HepG2 (cell line): Measurements from ENCODE around the gene GPS2. TPM values are rescaled to one million over a fixed set of nuclear protein-coding genes. Genes with fewer than 3 reads are reported as not detected.

Experiments
- CHD4 ChIP-seq: fragments of 200-600 bp; sonication (generic); IDR thresholded peaks from 2 replicates; pipeline ENCODE4 v1.7.0; 2017; ENCODE audit warnings: mild to moderate bottlenecking, low read length, borderline replicate concordance
- HDAC2 ChIP-seq: sonication (generic); formaldehyde crosslinking; IDR thresholded peaks from 2 replicates; pipeline ENCODE4 v1.4.0; 2020; ENCODE audit warnings: missing genetic modification reagents
- ISL2 ChIP-seq: sonication (generic); formaldehyde crosslinking; IDR thresholded peaks from 2 replicates; pipeline ENCODE4 v1.5.0; 2020; ENCODE audit warnings: missing genetic modification reagents
- KLF13 ChIP-seq: sonication (generic); formaldehyde crosslinking; IDR thresholded peaks from 2 replicates; pipeline ENCODE4 v1.4.0; 2020; ENCODE audit warnings: mild to moderate bottlenecking, missing genetic modification reagents
- NONO ChIP-seq, 2 experiments: fragments of 450-650 bp in 1 of 2; sonication (generic) in 1 of 2; formaldehyde crosslinking in 1 of 2; IDR thresholded peaks in 1 of 2; conservative IDR thresholded peaks in 1 of 2; 2 replicates each; pipeline versions ENCODE4 v1.6.1 to v1.8.0; 2017 to 2022; ENCODE audit warnings: mild to moderate bottlenecking in 1 of 2, missing genetic modification reagents in 1 of 2, moderate library complexity in 1 of 2
- RNF2 ChIP-seq: fragments of 450-650 bp; conservative IDR thresholded peaks from 2 replicates; pipeline ENCODE4 v1.6.1; 2016; ENCODE audit warnings: low read depth
- SIX1 ChIP-seq: sonication (generic); formaldehyde crosslinking; IDR thresholded peaks from 2 replicates; pipeline ENCODE4 v1.4.0; 2020; ENCODE audit warnings: missing genetic modification reagents, borderline replicate concordance
- SMAD3 ChIP-seq: sonication (generic); formaldehyde crosslinking; IDR thresholded peaks from 2 replicates; pipeline ENCODE4 v1.4.0; 2020; ENCODE audit warnings: missing genetic modification reagents
- SP140L ChIP-seq: sonication (generic); formaldehyde crosslinking; IDR thresholded peaks from 2 replicates; pipeline ENCODE4 v1.4.0; 2020; ENCODE audit warnings: missing genetic modification reagents, borderline replicate concordance
- ZBTB7B ChIP-seq: sonication (generic); formaldehyde crosslinking; IDR thresholded peaks from 2 replicates; pipeline ENCODE4 v1.4.0; 2020; ENCODE audit warnings: missing genetic modification reagents
- ZFP36L1 ChIP-seq: sonication (generic); formaldehyde crosslinking; IDR thresholded peaks from 2 replicates; pipeline ENCODE4 v1.8.0; 2022; ENCODE audit warnings: mild to moderate bottlenecking, missing genetic modification reagents, moderate library complexity
- ZMYM3 ChIP-seq: sonication (generic); formaldehyde crosslinking; IDR thresholded peaks from 2 replicates; pipeline ENCODE4 v1.5.1; 2020; ENCODE audit warnings: mild to moderate bottlenecking, missing genetic modification reagents
- ZNF552 ChIP-seq: sonication (generic); formaldehyde crosslinking; IDR thresholded peaks from 2 replicates; pipeline ENCODE4 v1.9.0; 2022; ENCODE audit warnings: missing genetic modification reagents, mild to moderate bottlenecking, borderline replicate concordance
- ZNF670 ChIP-seq: sonication (generic); formaldehyde crosslinking; IDR thresholded peaks from 2 replicates; pipeline ENCODE4 v1.8.0; 2022; ENCODE audit warnings: mild to moderate bottlenecking, missing genetic modification reagents, borderline replicate concordance
- polyA plus RNA-seq, 8 experiments: library from polyadenylated mRNA; depleted of rRNA in 3 of 8; stranded (reverse) in 7 of 8; unstranded in 1 of 8; fragments of >200 nt; fragmentation: Illumina TruSeq in 4 of 8; extraction: Trizol in 4 of 8; gene quantifications; 2 replicates each; pipeline versions ENCODE4 v1.2.1 to v1.2.3, GENCODE V29; 2011 to 2016; ENCODE audit warnings: low read depth in 4 of 8, missing spikeins in 1 of 8, mixed read lengths in 1 of 8; ENCODE audit not compliant: insufficient read depth in 1 of 8
- total RNA-seq, 5 experiments: library from RNA; depleted of rRNA; stranded (reverse); fragments of >200 nt; fragmentation: Illumina TruSeq; extraction: Trizol; gene quantifications; 2 replicates each; pipeline ENCODE4 v1.2.3, GENCODE V29; 2016; ENCODE audit warnings: low read depth in 1 of 5
- TF ChIP-seq, protein P1 (sequence below): sonication (generic); formaldehyde crosslinking; IDR thresholded peaks from 2 replicates; pipeline ENCODE4 v1.4.0; 2020; ENCODE audit warnings: mild to moderate bottlenecking, missing genetic modification reagents
- TF ChIP-seq, protein P2 (sequence below): sonication (generic); formaldehyde crosslinking; IDR thresholded peaks from 2 replicates; pipeline ENCODE4 v1.4.0; 2020; ENCODE audit warnings: low read depth, missing genetic modification reagents

The GPS2 gene
- total and polyA plus RNA-seq, 2 of the 13 experiments (the other 11 are each of a cell fraction or from before 2014, with no cell fraction given), result 58.0 to 59.4 TPM

DNA sequence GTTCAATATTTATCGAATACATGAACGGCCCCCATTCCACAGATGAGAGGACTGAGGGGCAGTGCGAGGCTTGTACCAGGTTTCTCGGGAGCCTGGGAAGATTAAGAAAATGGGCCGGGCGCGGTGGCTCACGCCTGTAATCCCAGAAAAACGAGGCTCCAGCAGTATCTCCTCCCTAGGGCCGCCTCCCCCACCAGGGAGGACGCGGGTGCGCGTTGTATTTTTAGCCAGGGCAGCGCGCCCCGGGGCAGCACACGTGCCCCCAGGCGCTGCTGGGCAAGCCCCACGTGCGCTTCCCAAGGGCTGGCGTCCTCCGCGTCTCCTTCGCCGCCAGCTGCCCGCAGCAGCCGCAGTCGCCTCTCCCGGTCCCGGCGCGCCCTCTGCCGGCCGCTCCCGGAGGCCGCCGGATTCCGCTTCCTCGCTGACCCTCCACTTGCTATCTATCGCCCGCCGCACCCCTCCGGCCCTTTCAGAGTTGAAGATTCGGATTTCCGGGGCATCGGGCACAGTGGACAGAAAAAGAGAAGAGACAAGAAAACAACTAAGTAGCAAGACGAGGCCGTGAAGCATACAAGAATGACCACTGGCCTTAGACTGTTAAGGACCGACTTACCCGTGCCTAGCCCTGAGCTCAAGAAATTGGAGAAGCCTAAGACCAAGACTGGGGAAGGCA is 18.8 kb downstream of the GPS2 start (continued):
- TF ChIP-seq, protein P1, sequence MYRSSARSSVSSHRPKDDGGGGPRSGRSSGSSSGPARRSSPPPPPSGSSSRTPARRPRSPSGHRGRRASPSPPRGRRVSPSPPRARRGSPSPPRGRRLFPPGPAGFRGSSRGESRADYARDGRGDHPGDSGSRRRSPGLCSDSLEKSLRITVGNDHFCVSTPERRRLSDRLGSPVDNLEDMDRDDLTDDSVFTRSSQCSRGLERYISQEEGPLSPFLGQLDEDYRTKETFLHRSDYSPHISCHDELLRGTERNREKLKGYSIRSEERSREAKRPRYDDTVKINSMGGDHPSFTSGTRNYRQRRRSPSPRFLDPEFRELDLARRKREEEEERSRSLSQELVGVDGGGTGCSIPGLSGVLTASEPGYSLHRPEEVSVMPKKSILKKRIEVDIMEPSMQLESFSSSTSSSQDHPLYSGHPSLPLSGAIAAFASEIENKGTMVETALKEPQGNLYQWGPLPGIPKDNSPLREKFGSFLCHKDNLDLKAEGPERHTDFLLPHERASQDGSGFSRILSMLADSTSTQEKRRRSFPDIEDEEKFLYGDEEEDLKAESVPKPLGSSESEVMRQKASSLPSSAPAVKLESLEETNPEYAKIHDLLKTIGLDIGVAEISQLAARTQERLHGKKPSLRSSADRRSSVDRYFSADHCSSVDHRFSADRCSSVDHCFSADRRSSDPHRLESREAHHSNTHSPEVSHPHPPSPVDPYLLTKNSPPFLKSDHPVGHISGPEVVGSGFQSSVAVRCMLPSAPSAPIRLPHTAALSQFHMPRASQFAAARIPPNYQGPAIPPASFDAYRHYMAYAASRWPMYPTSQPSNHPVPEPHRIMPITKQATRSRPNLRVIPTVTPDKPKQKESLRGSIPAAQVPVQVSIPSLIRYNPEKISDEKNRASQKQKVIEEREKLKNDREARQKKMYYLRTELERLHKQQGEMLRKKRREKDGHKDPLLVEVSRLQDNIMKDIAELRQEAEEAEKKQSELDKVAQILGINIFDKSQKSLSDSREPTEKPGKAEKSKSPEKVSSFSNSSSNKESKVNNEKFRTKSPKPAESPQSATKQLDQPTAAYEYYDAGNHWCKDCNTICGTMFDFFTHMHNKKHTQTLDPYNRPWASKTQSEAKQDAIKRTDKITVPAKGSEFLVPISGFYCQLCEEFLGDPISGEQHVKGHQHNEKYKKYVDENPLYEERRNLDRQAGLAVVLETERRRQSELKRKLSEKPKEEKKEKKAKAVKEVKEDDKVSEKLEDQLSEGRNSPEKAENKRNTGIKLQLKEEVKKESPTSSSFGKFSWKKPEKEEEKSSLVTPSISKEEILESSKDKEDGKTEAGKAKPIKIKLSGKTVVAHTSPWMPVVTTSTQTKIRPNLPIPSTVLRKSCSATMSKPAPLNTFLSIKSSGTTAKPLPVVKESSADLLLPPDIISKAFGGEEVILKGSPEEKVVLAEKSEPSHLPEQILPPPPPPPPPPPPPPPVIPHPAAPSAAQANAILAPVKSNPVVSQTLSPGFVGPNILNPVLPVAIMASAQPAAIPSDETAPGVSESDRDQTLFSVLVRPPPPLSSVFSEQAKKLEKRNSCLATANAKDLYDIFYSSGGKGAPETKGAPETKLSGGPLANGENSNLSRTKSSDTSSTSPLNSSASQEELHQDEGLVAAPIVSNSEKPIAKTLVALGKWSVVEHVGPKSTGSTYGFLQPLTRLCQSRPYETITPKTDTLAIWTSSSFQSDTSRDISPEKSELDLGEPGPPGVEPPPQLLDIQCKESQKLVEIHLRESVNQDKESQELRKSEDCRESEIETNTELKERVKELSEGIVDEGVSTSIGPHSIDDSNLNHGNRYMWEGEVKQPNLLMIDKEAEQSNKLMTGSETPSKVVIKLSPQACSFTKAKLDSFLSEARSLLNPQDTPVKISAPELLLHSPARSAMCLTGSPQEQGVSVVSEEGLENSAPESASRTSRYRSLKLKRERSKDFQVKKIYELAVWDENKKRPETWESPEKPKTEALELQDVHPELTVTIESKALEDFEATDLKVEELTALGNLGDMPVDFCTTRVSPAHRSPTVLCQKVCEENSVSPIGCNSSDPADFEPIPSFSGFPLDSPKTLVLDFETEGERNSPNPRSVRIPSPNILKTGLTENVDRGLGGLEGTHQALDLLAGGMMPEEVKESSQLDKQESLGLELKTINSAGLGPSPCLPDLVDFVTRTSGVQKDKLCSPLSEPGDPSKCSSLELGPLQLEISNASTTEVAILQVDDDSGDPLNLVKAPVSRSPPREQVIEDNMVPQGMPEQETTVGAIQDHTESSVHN (CRISPR knock-in tag), result no peak
- TF ChIP-seq CHD4 (no peak), ZNF670 (no peak), SP140L (CRISPR knock-in tag) (no peak), ZFP36L1 (CRISPR knock-in tag) (no peak), SMAD3 (CRISPR knock-in tag) (peak; percentile 35; the same call in 1 of the 2 replicates), SIX1 (CRISPR knock-in tag) (no peak), KLF13 (CRISPR knock-in tag) (no peak), NONO (IDR thresholded peaks at IDR 0.05) (no peak), NONO (CRISPR knock-in tag; conservative IDR thresholded peaks at IDR 0.05) (peak; percentile 70), ZMYM3 (CRISPR knock-in tag) (no peak), ISL2 (CRISPR knock-in tag) (peak; percentile 41; the same call in 1 of the 2 replicates), HDAC2 (CRISPR knock-in tag) (peak; percentile 44; the same call in 1 of the 2 replicates), ZNF552 (CRISPR knock-in tag) (peak; percentile 78; the same call in 1 of the 2 replicates), RNF2 (peak; percentile 60; the same call in 1 of the 2 replicates), ZBTB7B (CRISPR knock-in tag) (0 out of 2 replicates have a peak, but pooled peaks have one; percentile 24)
- TF ChIP-seq, protein P2, sequence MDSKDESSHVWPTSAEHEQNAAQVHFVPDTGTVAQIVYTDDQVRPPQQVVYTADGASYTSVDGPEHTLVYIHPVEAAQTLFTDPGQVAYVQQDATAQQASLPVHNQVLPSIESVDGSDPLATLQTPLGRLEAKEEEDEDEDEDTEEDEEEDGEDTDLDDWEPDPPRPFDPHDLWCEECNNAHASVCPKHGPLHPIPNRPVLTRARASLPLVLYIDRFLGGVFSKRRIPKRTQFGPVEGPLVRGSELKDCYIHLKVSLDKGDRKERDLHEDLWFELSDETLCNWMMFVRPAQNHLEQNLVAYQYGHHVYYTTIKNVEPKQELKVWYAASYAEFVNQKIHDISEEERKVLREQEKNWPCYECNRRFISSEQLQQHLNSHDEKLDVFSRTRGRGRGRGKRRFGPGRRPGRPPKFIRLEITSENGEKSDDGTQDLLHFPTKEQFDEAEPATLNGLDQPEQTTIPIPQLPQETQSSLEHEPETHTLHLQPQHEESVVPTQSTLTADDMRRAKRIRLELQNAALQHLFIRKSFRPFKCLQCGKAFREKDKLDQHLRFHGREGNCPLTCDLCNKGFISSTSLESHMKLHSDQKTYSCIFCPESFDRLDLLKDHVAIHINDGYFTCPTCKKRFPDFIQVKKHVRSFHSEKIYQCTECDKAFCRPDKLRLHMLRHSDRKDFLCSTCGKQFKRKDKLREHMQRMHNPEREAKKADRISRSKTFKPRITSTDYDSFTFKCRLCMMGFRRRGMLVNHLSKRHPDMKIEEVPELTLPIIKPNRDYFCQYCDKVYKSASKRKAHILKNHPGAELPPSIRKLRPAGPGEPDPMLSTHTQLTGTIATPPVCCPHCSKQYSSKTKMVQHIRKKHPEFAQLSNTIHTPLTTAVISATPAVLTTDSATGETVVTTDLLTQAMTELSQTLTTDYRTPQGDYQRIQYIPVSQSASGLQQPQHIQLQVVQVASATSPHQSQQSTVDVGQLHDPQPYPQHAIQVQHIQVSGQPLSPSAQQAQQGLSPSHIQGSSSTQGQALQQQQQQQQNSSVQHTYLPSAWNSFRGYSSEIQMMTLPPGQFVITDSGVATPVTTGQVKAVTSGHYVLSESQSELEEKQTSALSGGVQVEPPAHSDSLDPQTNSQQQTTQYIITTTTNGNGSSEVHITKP (CRISPR knock-in tag), result peak; percentile 85
